SW480 (cell line): ENCODE results near the gene RPL36.
"Not testable (repeated sequence)": the region's sequence is repeated elsewhere in the genome, so short reads cannot be mapped to it uniquely, and the experiment has no call there.

Source experiments
- DNase-seq: peaks from one replicate; pipeline ENCODE4 v3.0.0-alpha.2; 2016; ENCODE audit warnings: low spot score

The RPL36 gene

GRCh38 chr19:5690955-5691821, 1.1 kb downstream of the RPL36 start:
- peak; percentile 65 for DNase-seq

- DNase-seq: no peak
Observed at GRCh38 chr19:5691822-5692722, 2.0 kb downstream of the RPL36 start.

- no peak for DNase-seq
Observed at GRCh38 chr19:5692723-5693194, 2.7 kb downstream of the RPL36 start.

GRCh38 chr19:5693195-5694166, 3.4 kb downstream of the RPL36 start:
- peak; percentile 26 for DNase-seq

GRCh38 chr19:5694167-5694955, 4.3 kb downstream of the RPL36 start:
- no peak for DNase-seq

GRCh38 chr19:5694956-5695648, 5.0 kb downstream of the RPL36 start:
- no peak for DNase-seq

GRCh38 chr19:5695649-5696195, 5.6 kb downstream of the RPL36 start:
- no peak for DNase-seq

- DNase-seq: no peak
Observed at GRCh38 chr19:5696196-5697021, 6.3 kb downstream of the RPL36 start.

- no peak for DNase-seq
Observed at GRCh38 chr19:5697022-5697889, 7.2 kb downstream of the RPL36 start.

GRCh38 chr19:5697890-5698634, 8.0 kb downstream of the RPL36 start:
- no peak for DNase-seq

- no peak for DNase-seq
Observed at GRCh38 chr19:5698635-5699422, 8.7 kb downstream of the RPL36 start.

GRCh38 chr19:5700455-5701092, 10.5 kb downstream of the RPL36 start:
- DNase-seq: no peak

GRCh38 chr19:5702053-5702410, 11.9 kb downstream of the RPL36 start:
- DNase-seq: not testable (repeated sequence)

GRCh38 chr19:5703819-5704818, 14.0 kb downstream of the RPL36 start:
- no peak for DNase-seq

GRCh38 chr19:5705552-5705951, 15.5 kb downstream of the RPL36 start:
- DNase-seq: no peak
